GM18951 (cell line): ENCODE results near the gene SMYD3.

Experiments used
- POLR2A ChIP-seq: IDR thresholded peaks from 4 replicates; pipeline ENCODE4 v1.6.1; 2011; ENCODE audit warnings: mild to moderate bottlenecking; ENCODE audit not compliant: insufficient read length, insufficient read depth; ENCODE audit errors: extremely low read depth
- in situ Hi-C: fragments of 300-500 bp; cut with MboI; formaldehyde crosslinking; loops from one replicate; pipeline ENCODE4 v1.12.0; 2022; ENCODE audit warnings: low sequenced_read_pairs, mixed read lengths, inconsistent platforms; ENCODE audit not compliant: unreplicated experiment

The SMYD3 gene

GRCh38 chr1:246413430-246413829 is 93.6 kb downstream of the SMYD3 start:
- TF ChIP-seq POLR2A: no peak
- in situ Hi-C loops: no loop called here

- in situ Hi-C loops: no loop called here
- TF ChIP-seq POLR2A: no peak
Measured at GRCh38 chr1:246404078-246404477, 103.0 kb downstream of the SMYD3 start.

GRCh38 chr1:246398126-246398813 is 108.8 kb downstream of the SMYD3 start:
- TF ChIP-seq POLR2A: no peak
- in situ Hi-C loops: no loop called here

- no peak for TF ChIP-seq POLR2A
- in situ Hi-C loops: no loop called here
Measured at GRCh38 chr1:246397046-246397445, 110.0 kb downstream of the SMYD3 start.

- TF ChIP-seq POLR2A: no peak
- in situ Hi-C loops: no loop called here
Measured at GRCh38 chr1:246396322-246396721, 110.8 kb downstream of the SMYD3 start.

GRCh38 chr1:246394121-246394520 is 113.0 kb downstream of the SMYD3 start:
- in situ Hi-C loops: no loop called here
- no peak for TF ChIP-seq POLR2A

GRCh38 chr1:246390855-246391254 is 116.2 kb downstream of the SMYD3 start:
- in situ Hi-C loops: no loop called here
- no peak for TF ChIP-seq POLR2A

GRCh38 chr1:246384616-246385015 is 122.5 kb downstream of the SMYD3 start:
- in situ Hi-C loops: no loop called here
- no peak for TF ChIP-seq POLR2A

- in situ Hi-C loops: no loop called here
- no peak for TF ChIP-seq POLR2A
Measured at GRCh38 chr1:246383791-246384190, 123.3 kb downstream of the SMYD3 start.

- in situ Hi-C loops: no loop called here
- no peak for TF ChIP-seq POLR2A
Measured at GRCh38 chr1:246383239-246383589, 123.9 kb downstream of the SMYD3 start.

GRCh38 chr1:246382589-246383238 is 124.4 kb downstream of the SMYD3 start:
- in situ Hi-C loops: no loop called here
- no peak for TF ChIP-seq POLR2A

- TF ChIP-seq POLR2A: no peak
- in situ Hi-C loops: no loop called here
Measured at GRCh38 chr1:246381452-246381851, 125.6 kb downstream of the SMYD3 start.

- in situ Hi-C loops: no loop called here
- no peak for TF ChIP-seq POLR2A
Measured at GRCh38 chr1:246377625-246378153, 129.4 kb downstream of the SMYD3 start.

GRCh38 chr1:246373828-246374569 is 133.1 kb downstream of the SMYD3 start:
- TF ChIP-seq POLR2A: no peak
- in situ Hi-C loops: no loop called here

- no peak for TF ChIP-seq POLR2A
- in situ Hi-C loops: no loop called here
Measured at GRCh38 chr1:246372559-246372958, 134.5 kb downstream of the SMYD3 start.
